GM12891 (cell line): Measurements from ENCODE around the gene ZNG1A. TPM values are rescaled to one million over a fixed set of nuclear protein-coding genes. Genes with fewer than 3 reads are reported as not detected.
"Not testable (repeated sequence)": the region's sequence is repeated elsewhere in the genome, so short reads cannot be mapped to it uniquely, and the experiment has no call there.

ENCODE experiments used
- DNase-seq: peaks from one replicate; pipeline ENCODE4 v3.0.0; 2011; ENCODE audit warnings: low spot score; ENCODE audit not compliant: insufficient read length
- FAIRE-seq: peaks from 2 replicates; lab custom pipeline; 2011; peaks lifted over from hg19 to GRCh38; lab: Jason Lieb, UNC
- PAX5 ChIP-seq: IDR thresholded peaks from 2 replicates; pipeline ENCODE4 v1.6.1; 2011; ENCODE audit warnings: low read length, moderate library complexity, mild to moderate bottlenecking; ENCODE audit not compliant: insufficient read depth, severe bottlenecking
- POLR2A ChIP-seq: IDR thresholded peaks from 2 replicates; pipeline ENCODE4 v1.6.1; 2011; ENCODE audit warnings: low read depth, low read length, control low read depth
- POLR2AphosphoS5 ChIP-seq: IDR thresholded peaks from 2 replicates; pipeline ENCODE4 v1.6.1; 2011; ENCODE audit warnings: low read depth, low read length, control low read depth
- POU2F2 ChIP-seq: IDR thresholded peaks from 2 replicates; pipeline ENCODE4 v1.6.1; 2011; ENCODE audit warnings: low read depth, mild to moderate bottlenecking, control low read depth, low read length, moderate library complexity
- SPI1 ChIP-seq: IDR thresholded peaks from 2 replicates; pipeline ENCODE4 v1.6.1; 2011; ENCODE audit warnings: low read depth, low read length, control low read depth
- TAF1 ChIP-seq: IDR thresholded peaks from 2 replicates; pipeline ENCODE4 v1.6.1; 2011; ENCODE audit warnings: low read depth, low read length, control low read depth
- polyA plus RNA-seq: library from polyadenylated mRNA; unstranded; fragments of >200 nt; gene quantifications from one replicate; pipeline ENCODE4 v1.2.1, GENCODE V29; 2012; ENCODE audit warnings: low read depth, missing spikeins, inconsistent platforms; ENCODE audit not compliant: missing spikeins

Gene ZNG1A
- 48.1 TPM for polyA plus RNA-seq

GRCh38 chr9:178970-179383 lies at the start of gene ZNG1A:
Gene ZNG1A (minus strand): TSS chr9:179056. CDS start chr9:178969, 87 bp downstream.
- DNase-seq, result not testable (repeated sequence)
- FAIRE-seq, result peak; percentile 77

DNA sequence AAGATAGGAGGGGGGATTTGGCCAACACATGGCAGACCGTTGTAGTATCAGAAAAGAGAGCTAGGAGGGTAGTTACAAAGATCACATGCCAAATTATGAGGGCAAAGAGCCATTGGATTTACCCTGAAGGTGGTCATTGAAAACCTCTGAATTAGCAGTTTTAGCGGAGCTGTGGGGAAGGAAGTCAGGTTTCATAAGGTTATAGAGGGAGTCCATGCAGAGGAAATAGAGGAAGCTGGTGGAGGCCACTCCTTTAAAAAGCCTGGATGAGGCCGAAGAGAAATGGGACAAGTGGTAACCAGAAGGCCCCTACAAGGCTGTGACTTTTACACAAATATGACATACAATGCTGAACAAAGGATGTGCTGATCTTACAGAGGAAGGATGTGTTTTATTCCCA lies 49.0 kb upstream of the ZNG1A start:
- TF ChIP-seq POLR2AphosphoS5 (no peak), POLR2A (no peak), SPI1 (no peak)
- FAIRE-seq (no peak), DNase-seq (no peak)

- FAIRE-seq, result no peak
- no peak for DNase-seq
- TF ChIP-seq TAF1 (no peak), POLR2AphosphoS5 (no peak), POLR2A (no peak), POU2F2 (no peak), SPI1 (no peak), PAX5 (no peak)
These were observed 46.0 kb upstream of the ZNG1A start for GRCh38 chr9:224582-225520.

- TF ChIP-seq SPI1 (peak; percentile 17; the same call in 1 of the 2 replicates), PAX5 (no peak)
- FAIRE-seq (no peak), DNase-seq (no peak)
These were observed 45.2 kb upstream of the ZNG1A start for GRCh38 chr9:224026-224425.

GRCh38 chr9:223152-223551 lies 44.3 kb upstream of the ZNG1A start:
- peak; percentile 26 for FAIRE-seq

GRCh38 chr9:221989-222776 lies 43.3 kb upstream of the ZNG1A start:
- DNase-seq (no peak), FAIRE-seq (peak; percentile 55)
- TF ChIP-seq POLR2A (no peak), POLR2AphosphoS5 (no peak), PAX5 (no peak), POU2F2 (no peak), TAF1 (no peak), SPI1 (no peak)

More at GRCh38 chr9:223152-223551, 44.3 kb upstream of the ZNG1A start:
- DNase-seq, result no peak
- TF ChIP-seq PAX5, result no peak
- no peak for TF ChIP-seq POLR2A
- TF ChIP-seq POLR2AphosphoS5, result no peak
- TF ChIP-seq TAF1, result no peak
- no peak for TF ChIP-seq POU2F2
- no peak for TF ChIP-seq SPI1

- FAIRE-seq (no peak), DNase-seq (no peak)
- no peak for TF ChIP-seq SPI1
These were observed 41.0 kb upstream of the ZNG1A start for GRCh38 chr9:219670-220365.

DNA sequence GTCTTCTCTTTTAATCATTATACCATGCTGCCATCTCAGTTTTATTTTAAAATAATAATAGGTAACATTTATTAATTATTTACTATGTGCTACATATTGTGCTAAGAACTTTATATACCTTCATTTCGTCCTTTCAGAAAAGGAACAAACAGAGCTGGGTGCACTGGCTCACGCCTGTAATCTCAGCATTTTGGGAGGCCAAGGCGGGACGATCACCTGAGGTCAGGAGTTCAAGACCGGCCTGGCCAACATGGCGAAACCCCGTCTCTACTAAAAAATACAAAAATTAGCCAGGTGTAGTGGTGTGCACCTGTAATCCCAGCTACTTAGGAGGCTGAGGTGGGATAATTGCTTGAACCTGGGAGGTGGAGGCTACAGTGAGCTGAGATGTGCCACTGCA lies 40.2 kb upstream of the ZNG1A start:
- DNase-seq, FAIRE-seq: not testable (repeated sequence)

DNA sequence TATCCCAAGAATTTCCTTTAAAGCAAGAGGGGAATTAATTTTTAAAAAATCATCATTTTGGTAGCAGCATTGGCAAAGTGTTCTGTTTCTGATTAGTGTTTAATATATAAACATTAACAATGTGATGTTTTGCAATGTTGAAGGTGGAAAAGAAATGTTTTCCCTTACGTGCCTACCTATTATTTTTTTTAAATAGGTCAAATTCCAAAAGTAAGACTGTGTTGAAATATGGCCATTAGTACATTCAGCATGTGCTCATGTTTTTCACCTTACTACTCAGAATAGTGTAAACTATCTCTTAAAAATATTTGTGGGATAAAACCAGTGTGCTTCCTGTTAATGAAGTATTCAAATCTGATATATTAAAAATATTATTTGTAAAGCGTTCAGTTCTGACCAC lies 39.1 kb upstream of the ZNG1A start:
- TF ChIP-seq POLR2A, result no peak
- TF ChIP-seq POLR2AphosphoS5, result no peak
- TF ChIP-seq PAX5, result no peak
- no peak for TF ChIP-seq SPI1
- no peak for TF ChIP-seq POU2F2
- no peak for TF ChIP-seq TAF1
- DNase-seq, result no peak
- FAIRE-seq, result no peak

- FAIRE-seq, result peak; percentile 43
These were observed 38.0 kb upstream of the ZNG1A start for GRCh38 chr9:216866-217265.

More at GRCh38 chr9:216866-217265, 38.0 kb upstream of the ZNG1A start:
- TF ChIP-seq POU2F2, result no peak
- TF ChIP-seq PAX5, result no peak
- TF ChIP-seq POLR2AphosphoS5, result no peak
- TF ChIP-seq SPI1, result no peak
- no peak for TF ChIP-seq POLR2A
- no peak for TF ChIP-seq TAF1
- DNase-seq, result no peak
